Inflammatory macrophage treated with lipopolysaccharide for 1 hour (primary cell): ENCODE results near the gene DNAH14.
"Not testable (repeated sequence)": the region's sequence is repeated elsewhere in the genome, so short reads cannot be mapped to it uniquely, and the experiment has no call there.

ENCODE experiments used
- DNase-seq, 2 donors: peaks; one replicate each; pipeline ENCODE4 v3.0.0-alpha.2; 2020 to 2022

The DNAH14 gene

GRCh38 chr1:225277445-225277844 lies 348.0 kb downstream of the DNAH14 start:
- DNase-seq = no peak

- DNase-seq = no peak
Measured at GRCh38 chr1:225280563-225280962, 351.1 kb downstream of the DNAH14 start.

- no peak for DNase-seq
Measured at GRCh38 chr1:225290244-225290643, 360.8 kb downstream of the DNAH14 start.

- no peak for DNase-seq
Measured at GRCh38 chr1:225299624-225300023, 370.1 kb downstream of the DNAH14 start.

GRCh38 chr1:225300381-225300780 lies 370.9 kb downstream of the DNAH14 start:
- no peak for DNase-seq

- no peak for DNase-seq
Measured at GRCh38 chr1:225304996-225305395, 375.5 kb downstream of the DNAH14 start.

GRCh38 chr1:225310544-225310943 lies 381.1 kb downstream of the DNAH14 start:
- DNase-seq = not testable (repeated sequence)

GRCh38 chr1:225318706-225319575 lies 389.5 kb downstream of the DNAH14 start:
- peak; percentile 15 to 68 for DNase-seq

GRCh38 chr1:225319871-225320270 lies 390.4 kb downstream of the DNAH14 start:
- DNase-seq = peak; percentile 30 to 69

GRCh38 chr1:225321784-225322183 lies 392.3 kb downstream of the DNAH14 start:
- no peak for DNase-seq

GRCh38 chr1:225329041-225329440 lies 399.6 kb downstream of the DNAH14 start:
- DNase-seq = no peak

GRCh38 chr1:225329996-225330395 lies 400.5 kb downstream of the DNAH14 start:
- DNase-seq = peak; percentile 31 to 35

- peak in 1 of 2 donors; percentile 15 for DNase-seq
Measured at GRCh38 chr1:225332686-225333085, 403.2 kb downstream of the DNAH14 start.

GRCh38 chr1:225335098-225335778 lies 405.8 kb downstream of the DNAH14 start:
- DNase-seq = not testable (repeated sequence)

GRCh38 chr1:225338545-225338944 lies 409.1 kb downstream of the DNAH14 start:
- no peak for DNase-seq

- no peak for DNase-seq
Measured at GRCh38 chr1:225341642-225342041, 412.2 kb downstream of the DNAH14 start.

GRCh38 chr1:225342695-225343094 lies 413.2 kb downstream of the DNAH14 start:
- no peak for DNase-seq

GRCh38 chr1:225343618-225344017 lies 414.1 kb downstream of the DNAH14 start:
- DNase-seq = peak; percentile 11 to 22

- peak; percentile 22 to 62 for DNase-seq
Measured at GRCh38 chr1:225347123-225347683, 417.7 kb downstream of the DNAH14 start.

GRCh38 chr1:225348400-225348799 lies 418.9 kb downstream of the DNAH14 start:
- no peak for DNase-seq

GRCh38 chr1:225349826-225350225 lies 420.4 kb downstream of the DNAH14 start:
- DNase-seq = no peak

- no peak for DNase-seq
Measured at GRCh38 chr1:225350872-225351271, 421.4 kb downstream of the DNAH14 start.

GRCh38 chr1:225354906-225355305 lies 425.4 kb downstream of the DNAH14 start:
- peak in 1 of 2 donors; percentile 6 for DNase-seq

- no peak for DNase-seq
Measured at GRCh38 chr1:225355863-225356262, 426.4 kb downstream of the DNAH14 start.
